HG02571 (cell line): ENCODE measurements around the gene EGFLAM.

Experiments
- ATAC-seq: cut with Tn5 transposase; IDR thresholded peaks from one replicate; pipeline ENCODE4 v1.9.1; 2021; ENCODE audit warnings: mild to moderate bottlenecking, moderate library complexity; ENCODE audit not compliant: unreplicated experiment

The EGFLAM gene

DNA sequence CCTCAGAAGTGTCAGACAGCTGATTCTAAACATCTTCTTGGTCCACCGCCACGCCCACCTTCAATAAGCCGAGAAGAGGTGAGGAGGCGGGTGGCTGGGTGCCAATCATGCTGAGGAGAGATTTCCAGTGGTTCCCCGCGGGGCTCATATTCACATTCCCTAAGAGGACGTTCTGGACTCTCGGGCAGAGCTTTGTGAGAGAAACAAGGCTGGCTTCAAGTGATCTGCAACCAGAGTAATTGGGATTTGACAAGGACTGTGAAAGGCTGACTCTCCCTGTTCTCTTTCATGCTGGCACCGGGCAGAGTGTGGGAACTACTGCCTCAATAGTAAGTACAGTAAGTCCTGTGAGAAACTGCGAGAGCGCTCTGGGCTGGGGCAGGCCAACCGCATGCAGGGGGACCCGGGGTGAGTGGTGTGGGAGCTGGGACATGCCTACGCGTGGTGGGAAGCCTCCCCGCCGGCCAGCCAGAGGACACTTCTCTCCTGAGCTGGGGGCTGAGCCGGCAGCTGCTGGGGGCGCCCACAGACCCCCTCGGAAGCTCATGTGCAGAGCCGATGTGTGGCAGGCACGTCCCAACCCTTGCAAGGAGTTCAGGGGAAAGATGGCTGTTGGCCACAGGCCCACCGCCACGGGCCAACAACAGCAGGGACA is 187.1 kb downstream of the EGFLAM start:
- ATAC-seq = no peak

DNA sequence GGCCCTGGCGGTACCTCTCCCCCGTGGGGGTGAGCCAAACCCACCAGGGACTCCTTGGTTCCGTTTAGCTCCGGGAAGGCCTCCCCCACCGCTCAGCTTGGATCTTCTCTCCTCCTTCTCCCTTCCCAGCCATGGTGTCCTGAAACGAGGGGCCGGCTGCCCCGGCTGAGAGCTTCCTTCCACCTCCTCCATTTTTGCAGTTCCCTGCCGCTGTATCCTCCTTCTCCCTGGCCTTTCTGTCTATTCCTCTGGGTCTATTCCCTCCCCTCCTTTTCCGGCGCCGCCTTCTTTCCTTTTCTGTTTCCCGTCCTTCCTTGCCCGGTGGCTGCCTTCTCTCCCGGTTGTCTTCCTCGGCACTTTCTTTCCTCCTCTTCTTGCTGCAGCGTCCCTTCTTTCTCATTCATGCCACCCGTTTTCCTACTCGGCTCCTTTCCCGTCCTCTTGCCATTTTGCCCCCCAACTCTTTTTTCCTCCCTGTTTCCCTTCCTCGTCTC is 187.7 kb downstream of the EGFLAM start:
- no peak for ATAC-seq

DNA sequence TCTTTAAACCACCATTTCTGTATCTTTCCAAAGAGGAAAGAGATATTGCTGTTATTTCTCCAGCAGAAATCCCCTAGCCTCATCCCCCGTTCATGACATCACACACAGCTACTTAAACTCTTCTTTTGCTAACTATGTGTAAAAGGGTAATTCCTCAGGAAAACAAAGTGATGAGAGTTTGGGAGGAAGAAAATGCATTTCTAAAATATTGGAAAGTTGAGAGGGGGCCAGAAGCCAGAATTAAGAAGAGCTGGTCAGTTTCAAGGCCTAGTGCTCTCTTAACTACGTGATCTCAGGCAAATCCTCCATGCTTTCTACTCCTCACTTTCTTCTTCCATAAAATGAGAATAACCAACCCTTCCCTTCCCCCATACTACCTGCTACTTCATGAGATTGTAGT is 188.7 kb downstream of the EGFLAM start:
- no peak for ATAC-seq

DNA sequence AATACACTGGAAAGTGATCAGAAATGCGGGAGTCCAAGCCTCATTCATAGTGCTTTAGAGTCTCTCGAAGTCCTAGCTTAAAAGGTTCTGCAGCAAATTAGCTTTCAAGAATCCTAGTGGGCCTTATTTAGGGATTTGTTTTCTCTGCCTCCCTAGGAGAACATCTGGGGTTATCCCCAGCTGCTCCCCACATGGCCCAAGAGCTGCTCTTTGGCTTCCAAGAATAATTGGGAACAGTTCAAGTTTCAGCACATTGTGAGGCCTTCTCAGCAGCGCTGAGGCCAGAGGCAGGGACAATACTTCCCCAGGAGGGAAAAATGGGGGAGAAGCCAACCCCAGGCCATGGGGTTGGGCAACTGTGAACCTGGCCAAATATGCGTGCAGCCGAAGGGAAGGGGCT is 189.4 kb downstream of the EGFLAM start:
- no peak for ATAC-seq

DNA sequence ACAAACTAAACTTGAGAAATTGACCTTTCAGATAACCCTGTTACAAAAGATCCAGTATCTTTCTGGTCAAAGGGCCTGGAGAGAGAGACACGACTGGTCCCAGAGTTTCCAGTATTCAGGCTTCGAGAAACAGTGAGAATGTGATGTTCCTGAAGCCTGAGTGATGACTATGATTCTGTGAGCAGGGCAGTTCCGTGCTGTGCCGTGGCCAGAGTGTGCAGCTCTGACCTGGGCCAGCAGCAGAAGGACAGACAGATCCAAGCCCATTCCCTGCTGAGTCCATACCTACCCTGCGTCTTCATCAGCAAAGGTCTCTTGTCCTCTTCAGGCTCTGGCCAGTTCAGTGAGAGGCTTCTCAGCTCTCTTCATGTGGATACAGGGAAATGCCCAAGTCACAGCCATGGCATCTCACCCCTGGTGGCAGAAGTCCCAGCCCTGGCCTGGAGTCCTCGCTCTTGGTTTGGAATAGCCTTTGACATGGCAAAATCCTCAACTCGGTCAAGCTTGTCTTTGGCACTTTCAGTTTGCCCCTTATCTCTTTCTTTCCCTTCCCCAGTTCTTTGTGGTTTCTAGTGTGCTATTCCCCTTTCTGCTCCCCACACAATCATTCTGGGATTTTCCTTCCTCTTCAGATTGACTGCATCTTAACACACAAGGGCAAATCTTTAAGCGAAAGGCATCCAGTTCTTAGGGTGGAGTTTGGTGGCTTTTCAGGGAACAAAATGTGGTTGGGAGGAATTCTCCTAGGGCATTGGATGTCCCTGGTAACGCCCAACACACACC is 190.4 kb downstream of the EGFLAM start:
- no peak for ATAC-seq

DNA sequence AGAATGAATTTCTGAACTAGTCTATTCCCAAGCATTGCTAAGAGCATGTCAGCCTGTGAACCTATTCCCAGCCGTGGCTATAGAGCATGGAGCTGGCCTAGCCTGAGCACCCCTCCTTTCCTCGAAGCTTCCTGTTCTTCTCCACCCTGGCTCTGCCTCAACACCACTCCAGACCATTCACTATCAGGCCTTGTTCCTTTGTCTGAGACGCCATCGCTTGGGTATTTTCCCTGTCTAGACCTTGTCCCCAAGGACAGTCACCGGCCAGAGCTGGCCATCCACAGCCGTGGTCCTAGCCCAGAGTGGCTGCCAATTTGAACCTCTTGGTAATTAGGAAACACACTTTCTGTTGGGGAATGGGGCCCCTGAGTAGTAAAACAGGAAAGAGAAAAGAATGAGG is 192.3 kb downstream of the EGFLAM start:
- ATAC-seq = no peak

DNA sequence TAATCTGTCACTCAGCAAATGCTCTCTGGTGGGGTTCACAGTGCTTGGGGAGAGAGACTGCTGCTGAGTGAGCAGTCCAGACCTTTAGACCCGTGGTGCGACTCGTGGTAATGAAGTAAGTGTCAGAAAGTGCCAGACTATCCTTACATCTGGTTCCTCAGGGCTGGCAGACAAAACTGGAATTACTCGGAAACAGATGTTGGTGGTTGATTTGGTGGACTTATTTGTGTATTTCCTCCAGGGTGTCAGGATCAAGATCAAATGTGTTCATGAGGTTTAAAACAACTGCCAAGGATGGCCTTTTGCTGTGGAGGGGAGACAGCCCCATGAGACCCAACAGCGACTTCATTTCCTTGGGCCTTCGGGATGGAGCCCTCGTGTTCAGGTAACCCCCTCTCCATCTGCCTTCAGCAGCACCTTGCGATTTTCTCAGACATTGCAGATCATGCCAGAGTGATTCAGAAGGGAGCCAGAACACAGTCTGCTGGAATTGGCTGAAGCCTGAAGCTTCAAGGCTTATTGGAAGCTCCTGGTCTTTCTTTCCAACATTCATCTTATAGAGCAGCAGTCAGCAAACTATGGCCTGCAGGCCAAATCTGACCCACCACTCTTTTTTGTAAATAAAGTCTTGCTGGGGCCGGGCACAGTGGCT is 192.8 kb downstream of the EGFLAM start:
- no peak for ATAC-seq

DNA sequence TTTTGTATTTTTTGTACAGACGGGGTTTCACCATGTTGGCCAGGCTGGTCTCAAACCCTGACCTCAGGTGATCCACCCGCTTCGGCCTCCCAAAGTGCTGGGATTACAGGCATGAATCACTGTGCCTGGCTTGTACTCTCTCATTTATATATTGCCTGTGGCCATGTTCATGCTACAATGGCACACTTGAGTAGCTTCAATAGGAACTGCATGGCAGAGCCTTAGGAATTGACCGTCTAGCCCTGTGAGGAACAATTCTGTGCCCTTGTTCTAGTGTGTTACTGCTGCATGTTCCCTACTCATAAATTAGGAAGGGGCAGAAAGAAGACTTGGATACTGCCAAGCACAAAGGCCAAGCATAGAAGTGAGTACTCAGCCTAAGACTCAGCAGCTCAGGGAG is 193.8 kb downstream of the EGFLAM start:
- ATAC-seq = no peak

DNA sequence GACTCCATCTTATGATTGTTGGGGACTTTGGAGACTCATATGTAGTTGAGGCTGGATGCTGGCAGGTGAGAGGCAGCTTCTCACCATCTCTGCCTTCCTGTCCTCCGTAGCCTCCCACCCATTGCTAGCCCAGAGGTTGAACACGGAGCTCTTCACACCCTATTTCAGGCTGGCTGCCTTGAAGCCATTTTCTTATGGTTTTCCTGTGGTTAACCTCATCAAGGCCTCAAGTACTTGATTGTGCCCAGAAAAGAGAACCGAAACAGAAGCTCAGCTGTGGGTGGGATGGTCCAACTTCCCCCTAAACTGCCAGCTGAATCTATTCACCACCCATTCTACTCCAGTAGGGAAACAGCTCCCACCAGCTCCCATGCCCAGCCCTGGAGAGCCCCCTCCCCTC is 195.1 kb downstream of the EGFLAM start:
- ATAC-seq = peak; percentile 99

DNA sequence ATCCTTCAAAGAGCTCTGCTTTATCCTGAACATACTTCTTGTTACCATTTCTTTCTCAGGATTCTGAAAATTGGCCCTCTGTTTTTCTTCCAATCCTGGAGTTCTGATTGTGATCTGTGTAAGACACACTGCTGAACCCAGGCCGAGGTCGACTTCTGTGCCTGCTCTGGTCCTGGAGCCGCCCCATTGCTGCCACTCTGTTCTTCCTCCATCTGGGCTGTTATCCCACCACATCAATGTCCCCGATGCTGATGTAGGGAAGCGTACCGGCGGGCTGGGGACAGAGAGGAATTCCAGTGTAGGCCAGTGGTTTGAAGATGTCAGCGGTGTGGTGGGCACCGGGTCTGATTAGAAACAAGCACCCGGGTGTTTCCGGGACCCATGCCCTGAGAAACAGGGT is 195.6 kb downstream of the EGFLAM start:
- ATAC-seq = no peak

DNA sequence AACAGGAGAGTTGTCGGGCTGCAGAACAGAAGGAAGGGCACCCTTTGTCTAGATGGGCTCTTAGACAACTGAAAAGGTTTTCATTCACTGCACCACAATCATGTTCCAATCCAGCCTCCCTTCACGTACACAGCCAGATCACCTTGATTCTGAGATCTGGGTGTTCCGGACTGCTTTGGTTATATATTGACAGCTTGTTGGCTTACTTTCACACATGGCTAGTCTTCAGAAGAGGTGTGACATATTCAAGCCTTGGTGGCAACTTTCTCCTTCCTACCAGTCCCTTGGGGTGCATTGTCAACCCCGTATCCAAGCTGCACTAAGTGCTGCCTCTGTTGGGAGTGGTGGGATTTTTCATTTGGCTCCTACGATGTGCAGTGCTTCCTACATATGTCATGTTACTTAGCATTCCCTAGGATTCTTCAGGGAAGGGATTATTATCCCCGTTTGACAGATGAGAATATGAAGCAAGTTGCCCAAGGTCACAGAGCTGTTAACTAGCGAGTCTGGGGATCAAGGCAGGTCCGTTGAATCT is 197.5 kb downstream of the EGFLAM start:
- no peak for ATAC-seq

DNA sequence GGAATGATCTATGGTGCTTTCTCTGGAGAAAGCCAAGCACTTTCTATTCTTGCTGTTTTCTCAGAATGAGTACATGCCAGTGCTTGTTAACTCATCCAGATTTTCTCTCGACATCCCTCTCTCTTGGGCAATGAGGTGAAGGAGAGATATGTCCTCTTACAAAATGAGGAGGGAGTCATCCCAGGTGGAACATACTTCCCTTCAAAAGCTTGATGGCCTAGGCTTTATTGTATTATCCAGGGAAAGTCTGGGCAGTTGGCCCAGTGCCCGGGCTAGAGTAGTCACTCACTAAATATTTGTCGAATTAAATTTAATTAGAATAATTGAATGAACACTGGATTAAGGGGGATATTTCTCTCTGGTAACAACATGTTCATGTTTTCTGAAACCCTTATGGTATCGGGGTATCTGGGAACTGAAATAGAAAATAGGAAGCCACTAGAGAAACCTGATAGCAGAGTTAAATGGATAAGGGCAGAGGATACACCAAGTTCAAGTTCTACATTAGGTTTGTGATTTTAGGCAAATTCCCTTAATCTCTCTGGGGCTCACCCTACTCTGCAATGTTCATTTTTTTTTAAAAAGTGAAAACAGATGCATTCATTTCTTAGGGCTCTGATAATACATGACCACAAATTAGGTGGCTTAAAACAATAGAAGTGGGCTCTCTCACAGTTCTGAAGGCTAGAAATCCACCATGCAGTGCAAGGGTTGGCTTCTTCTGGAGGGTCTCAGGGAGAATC is 198.5 kb downstream of the EGFLAM start:
- no peak for ATAC-seq

DNA sequence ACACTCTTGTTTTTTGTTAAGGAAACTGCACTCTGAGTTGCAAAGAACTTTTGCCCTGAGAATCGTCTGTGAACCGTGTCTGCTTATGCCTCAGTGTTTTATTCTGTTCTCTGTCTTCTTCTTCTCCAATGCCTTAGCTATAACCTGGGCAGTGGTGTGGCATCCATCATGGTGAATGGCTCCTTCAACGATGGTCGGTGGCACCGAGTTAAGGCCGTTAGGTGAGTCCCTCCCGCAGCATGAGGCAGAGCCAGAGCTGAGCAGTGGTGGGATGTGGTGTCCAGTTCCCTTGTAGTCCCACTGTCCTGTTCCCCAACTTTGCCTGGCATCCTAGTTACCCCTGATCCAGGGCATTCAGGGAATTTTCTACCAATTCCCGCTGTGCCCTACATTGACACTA is 199.8 kb downstream of the EGFLAM start:
- ATAC-seq = no peak

DNA sequence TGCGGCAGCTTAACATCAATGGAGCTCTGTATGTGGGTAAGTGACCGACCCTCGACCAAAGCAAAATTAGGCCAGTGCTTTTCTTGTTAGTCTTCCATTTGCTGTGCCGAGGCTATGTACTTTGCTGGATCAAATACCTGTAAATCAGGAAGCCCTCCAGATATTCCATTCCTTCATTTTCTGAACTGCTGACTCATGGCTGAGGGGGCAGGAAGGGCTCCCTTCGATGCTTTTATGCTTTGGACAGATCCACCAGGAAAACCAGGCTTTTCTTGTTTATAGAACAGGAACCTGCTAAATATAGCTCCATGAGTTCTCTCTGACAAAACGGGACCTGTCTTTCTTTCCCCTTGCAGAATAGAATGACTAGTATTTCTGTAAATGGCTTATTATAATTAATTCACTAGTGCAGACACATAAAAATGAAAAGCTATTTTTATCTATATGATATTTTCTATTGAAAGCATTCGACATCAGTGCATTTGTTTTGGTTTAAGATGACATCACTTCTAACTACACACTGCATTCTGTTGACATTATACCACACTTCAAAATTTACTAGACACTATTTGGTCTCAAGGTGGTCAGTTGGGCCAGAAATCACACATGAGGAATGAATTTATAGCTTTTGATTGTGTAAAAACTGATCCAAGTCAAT is 204.7 kb downstream of the EGFLAM start:
- no peak for ATAC-seq

DNA sequence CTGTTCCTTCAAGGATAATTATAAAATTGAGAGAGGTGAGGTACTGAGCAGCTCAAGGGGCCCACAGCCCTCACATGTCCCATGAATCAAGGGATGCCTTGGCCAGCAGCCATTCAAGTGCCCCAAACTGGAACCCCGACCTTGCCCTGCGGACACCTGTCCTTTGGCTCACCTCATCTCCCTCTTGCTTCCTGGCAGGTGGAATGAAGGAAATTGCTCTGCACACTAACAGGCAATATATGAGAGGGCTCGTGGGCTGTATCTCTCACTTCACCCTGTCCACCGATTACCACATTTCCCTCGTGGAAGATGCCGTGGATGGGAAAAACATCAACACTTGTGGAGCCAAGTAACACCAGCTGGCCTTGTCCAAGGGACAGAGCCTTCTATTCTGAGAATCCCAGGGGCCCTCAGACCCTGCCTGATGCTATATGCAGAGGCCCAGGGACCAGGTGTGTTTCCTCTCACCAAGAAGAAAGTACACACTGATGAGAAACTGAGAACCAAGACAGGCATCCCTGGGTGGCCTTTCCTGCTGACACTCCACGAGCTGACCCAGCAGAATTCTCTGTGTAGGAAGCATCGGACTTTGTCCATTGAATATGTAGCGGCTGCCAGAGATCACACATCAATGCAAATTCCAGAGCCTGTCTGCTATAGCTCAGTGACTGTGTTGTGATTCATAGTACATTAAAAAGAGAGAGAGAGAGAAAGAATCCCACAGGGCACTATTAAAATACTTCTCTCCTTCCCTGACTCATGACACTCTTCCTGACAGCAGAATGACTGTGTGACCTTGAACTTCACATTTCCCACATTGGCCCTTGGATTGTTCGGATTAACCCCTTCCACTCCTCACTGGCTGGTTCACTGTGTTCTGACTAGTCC is 205.5 kb downstream of the EGFLAM start:
- no peak for ATAC-seq

DNA sequence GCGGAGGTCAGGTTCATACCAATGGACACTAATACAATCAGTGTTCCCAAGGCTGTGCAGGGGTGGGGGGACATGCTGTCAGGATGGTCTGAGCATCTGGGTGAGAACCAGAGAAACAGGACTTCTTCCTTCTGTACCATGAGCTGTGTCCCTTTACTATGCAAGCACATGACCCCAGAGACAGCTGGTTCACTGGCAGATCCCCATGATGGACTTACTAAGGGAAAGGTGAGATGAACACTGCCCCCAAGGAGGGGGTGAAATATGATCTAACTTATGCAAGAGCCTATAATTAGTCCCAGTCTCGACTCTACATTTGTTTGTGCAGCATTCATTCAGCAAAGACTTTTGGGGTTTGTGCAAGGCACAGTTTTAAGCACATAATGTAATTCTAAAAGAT is 206.7 kb downstream of the EGFLAM start:
- no peak for ATAC-seq

DNA sequence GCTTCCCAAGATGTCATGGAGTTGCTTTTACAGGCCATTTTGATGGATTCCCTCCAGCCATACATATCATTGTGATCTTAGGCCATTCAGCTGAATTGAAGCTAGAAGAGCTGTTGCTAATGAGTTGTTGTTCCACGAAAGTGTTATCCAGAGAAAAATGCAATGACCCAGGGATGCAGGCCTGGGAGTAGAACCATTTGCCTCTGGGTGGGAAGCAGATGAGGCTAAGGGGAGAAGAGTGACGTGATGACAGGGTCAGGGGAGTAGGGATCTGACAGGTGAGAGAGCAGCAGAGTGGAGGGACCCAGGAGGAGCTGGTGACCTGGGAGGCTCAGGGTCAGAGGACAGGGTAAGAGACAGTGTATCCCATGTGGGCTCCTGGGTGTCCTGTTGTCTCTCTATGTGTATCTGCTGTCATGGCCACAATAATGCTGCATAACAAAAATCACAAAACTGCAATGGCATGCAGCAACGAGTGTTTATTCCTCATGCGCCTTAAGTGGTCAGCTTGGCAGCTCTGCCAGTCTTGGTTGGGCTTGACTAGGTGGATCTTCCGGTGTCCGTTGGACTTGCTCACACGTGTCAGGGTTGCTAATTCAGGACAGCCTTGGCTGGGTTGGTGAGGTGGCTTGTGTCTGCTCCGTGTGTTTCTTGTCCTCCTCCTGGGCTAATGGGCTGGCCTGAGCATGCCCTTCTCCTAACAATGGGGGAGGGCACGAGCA is 207.5 kb downstream of the EGFLAM start:
- ATAC-seq = no peak

DNA sequence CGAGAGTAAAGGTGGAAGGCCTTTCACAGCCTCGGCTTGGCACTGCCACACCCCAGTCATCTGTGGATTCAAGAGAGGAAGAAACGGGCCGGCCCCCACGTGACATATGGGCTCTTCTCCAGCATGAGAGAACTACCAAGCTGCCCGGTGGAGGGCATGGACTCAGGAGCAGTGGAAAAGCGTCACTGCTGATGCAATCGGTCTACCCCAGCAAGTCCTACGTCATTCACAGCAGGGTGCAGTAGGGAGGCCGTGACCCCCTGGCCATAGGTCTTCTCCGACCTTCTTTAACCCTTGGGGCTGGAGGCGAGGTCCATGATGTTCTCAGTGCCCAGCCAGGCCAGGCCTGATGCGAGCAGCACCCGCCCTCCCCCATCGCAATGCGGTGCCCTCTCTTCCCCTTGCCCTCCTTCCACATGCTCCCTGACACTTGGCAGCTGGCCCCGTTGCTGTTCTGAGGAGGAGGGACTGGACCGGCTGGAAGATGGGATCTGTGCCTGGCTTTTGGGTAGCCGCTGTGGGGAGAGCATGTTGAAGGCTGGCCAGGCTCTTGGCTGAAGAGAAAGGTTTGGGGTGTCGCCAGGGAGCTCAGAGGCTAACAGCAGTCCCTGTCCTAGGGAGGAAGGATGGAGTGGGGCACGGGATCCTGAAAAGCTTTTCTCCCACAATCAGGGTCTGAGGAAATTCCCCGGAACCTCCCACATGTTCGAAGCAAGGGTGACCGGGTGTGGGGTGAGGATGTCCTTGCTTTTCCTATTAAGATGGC is 208.2 kb downstream of the EGFLAM start:
- no peak for ATAC-seq
